GM12865 (cell line): Measurements from ENCODE around the gene HMCN1.

ENCODE experiments used
- DNase-seq: peaks from one replicate; pipeline ENCODE4 v3.0.0; 2010; ENCODE audit warnings: low read depth
- H3K4me3 ChIP-seq: 2 replicates; pipeline ENCODE4 v1.5.1; 2011; ENCODE audit warnings: mild to moderate bottlenecking, low read depth, low read length, control low read depth
- TF ChIP-seq, protein P1 (sequence below): IDR thresholded peaks from 2 replicates; pipeline ENCODE4 v1.5.1; 2011; ENCODE audit warnings: low read length, control low read depth, low read depth, inconsistent platforms; ENCODE audit not compliant: insufficient read depth; ENCODE audit errors: missing control alignments

HMCN1 gene

DNA sequence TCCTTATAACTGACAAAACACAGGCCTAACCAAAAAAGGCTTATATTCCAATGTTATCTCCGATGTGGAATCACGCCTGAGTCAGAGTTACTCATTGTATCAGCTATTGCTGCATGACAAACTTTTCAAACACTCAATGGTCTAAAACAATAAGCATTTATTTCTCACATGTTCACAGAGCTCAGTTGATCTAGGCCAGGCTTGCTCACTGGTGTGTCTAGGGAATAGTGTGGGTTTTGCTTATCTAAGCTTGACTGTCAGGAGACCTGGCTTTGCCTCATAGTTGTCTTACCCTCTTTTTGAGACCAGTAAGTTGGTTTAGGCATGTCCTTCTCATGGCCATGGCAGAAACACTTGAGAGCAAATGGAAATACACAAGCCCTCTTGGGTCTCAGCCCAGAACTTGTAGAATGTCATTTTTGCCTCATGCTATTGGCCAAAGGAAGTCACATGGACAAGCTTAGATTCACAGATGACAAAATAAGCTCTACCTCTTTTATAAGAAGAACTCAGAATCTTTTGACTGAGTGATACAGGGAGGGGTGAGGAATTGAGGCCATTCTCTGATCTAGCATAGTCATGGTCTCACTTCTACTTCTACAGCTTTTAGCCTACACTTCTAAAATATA, 130.8 kb downstream of the HMCN1 start:
- DNase-seq, result no peak
- TF ChIP-seq, protein P1, sequence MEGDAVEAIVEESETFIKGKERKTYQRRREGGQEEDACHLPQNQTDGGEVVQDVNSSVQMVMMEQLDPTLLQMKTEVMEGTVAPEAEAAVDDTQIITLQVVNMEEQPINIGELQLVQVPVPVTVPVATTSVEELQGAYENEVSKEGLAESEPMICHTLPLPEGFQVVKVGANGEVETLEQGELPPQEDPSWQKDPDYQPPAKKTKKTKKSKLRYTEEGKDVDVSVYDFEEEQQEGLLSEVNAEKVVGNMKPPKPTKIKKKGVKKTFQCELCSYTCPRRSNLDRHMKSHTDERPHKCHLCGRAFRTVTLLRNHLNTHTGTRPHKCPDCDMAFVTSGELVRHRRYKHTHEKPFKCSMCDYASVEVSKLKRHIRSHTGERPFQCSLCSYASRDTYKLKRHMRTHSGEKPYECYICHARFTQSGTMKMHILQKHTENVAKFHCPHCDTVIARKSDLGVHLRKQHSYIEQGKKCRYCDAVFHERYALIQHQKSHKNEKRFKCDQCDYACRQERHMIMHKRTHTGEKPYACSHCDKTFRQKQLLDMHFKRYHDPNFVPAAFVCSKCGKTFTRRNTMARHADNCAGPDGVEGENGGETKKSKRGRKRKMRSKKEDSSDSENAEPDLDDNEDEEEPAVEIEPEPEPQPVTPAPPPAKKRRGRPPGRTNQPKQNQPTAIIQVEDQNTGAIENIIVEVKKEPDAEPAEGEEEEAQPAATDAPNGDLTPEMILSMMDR, result no peak
- no peak overlapping the region for H3K4me3 ChIP-seq

GRCh38 chr1:185869590-185869989, 135.4 kb downstream of the HMCN1 start:
- DNase-seq, result no peak
- TF ChIP-seq, protein P1, result no peak
- no peak overlapping the region for H3K4me3 ChIP-seq

DNA sequence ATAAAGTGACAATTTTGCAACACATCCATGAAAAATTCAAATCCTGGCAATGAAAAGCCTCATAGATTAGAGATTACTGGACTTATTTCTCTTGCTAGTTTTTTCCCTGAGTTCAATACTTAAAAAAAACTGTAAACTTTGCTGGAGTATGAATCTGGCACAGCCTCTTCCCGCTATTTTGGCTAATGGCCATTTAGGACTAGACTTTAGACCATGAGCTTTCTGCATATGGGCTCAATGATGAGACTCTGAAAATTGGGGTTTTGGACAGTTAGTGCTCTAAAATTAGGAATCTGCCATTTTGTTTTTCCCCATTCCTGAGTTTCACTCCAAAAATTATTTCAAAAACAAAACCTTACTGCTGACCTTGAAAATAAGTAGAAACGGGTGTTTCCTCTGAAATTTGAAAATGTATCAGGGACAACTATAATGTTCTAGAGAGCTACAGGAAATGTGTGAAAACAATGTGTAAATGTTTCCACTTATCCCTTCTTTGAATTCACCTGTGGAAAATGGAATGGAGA, 137.5 kb downstream of the HMCN1 start:
- DNase-seq, result no peak
- no peak overlapping the region for H3K4me3 ChIP-seq
- TF ChIP-seq, protein P1, result no peak

- TF ChIP-seq, protein P1, result no peak
- H3K4me3 ChIP-seq, result no peak overlapping the region
- DNase-seq, result no peak
Measured at GRCh38 chr1:185874246-185874645, 140.1 kb downstream of the HMCN1 start.

DNA sequence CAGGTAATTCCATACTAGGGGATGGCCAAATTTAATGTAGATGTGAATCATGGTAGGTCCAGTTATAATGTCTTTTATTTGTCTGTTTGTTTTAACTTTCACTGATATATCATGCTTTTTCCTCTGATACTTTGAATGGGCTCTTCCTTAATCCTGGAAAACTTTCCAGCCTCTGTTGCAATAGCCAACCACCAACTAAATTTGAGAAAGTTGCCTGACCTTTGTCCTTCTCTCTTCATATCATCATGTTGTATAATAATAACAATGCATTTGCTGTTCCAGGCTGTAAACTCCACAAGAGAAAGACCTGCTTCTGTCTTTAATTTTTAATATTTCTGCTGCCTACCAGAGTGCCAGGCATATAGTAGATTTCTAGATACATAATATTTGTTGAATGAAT, 146.1 kb downstream of the HMCN1 start:
- TF ChIP-seq, protein P1, result no peak
- DNase-seq, result no peak
- H3K4me3 ChIP-seq, result no peak overlapping the region

- TF ChIP-seq, protein P1, result no peak
- no peak for DNase-seq
- H3K4me3 ChIP-seq, result no peak overlapping the region
Measured at GRCh38 chr1:185880779-185881333, 146.7 kb downstream of the HMCN1 start.
